Uterus (tissue), 2 donors: ENCODE data around the gene SMARCA5.

Experiments used
- POLR2A ChIP-seq, 2 donors: fragments of 450-650 bp; IDR thresholded peaks; one replicate each; pipeline ENCODE4 v1.6.1; 2016; ENCODE audit warnings: antibody characterized with exemption in 2 of 2, mild to moderate bottlenecking in 1 of 2, moderate library complexity in 1 of 2
- TF ChIP-seq, protein P1 (sequence below), 4 experiments: fragments of 200-600 bp in 2 of 4; fragments of 450-650 bp in 2 of 4; sonication (generic) in 2 of 4; IDR thresholded peaks; one replicate each; pipeline ENCODE4 v1.5.1; 2016 to 2019; ENCODE audit warnings: antibody characterized with exemption in 4 of 4, mild to moderate bottlenecking in 2 of 4, moderate library complexity in 1 of 4

DNA sequence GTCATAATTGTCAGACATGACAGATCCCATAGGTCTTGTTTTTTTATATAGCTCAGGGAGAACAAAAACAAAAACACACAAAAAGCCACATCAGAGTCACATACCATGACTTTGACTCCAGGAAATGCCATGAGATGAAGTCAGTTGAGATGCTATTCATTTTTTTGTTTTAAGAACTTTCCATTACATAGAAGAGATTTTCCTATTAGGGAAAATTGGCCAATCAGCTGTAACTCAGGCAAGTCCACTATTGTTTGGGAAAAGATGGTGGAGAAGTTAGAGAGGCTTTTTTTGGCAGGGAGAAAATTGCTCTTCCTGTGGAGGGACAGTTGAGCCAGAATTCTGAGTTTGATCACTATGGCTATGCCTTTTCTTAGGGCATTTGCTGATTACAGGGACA is 72.6 kb downstream of the SMARCA5 start:
- TF ChIP-seq, protein P1, sequence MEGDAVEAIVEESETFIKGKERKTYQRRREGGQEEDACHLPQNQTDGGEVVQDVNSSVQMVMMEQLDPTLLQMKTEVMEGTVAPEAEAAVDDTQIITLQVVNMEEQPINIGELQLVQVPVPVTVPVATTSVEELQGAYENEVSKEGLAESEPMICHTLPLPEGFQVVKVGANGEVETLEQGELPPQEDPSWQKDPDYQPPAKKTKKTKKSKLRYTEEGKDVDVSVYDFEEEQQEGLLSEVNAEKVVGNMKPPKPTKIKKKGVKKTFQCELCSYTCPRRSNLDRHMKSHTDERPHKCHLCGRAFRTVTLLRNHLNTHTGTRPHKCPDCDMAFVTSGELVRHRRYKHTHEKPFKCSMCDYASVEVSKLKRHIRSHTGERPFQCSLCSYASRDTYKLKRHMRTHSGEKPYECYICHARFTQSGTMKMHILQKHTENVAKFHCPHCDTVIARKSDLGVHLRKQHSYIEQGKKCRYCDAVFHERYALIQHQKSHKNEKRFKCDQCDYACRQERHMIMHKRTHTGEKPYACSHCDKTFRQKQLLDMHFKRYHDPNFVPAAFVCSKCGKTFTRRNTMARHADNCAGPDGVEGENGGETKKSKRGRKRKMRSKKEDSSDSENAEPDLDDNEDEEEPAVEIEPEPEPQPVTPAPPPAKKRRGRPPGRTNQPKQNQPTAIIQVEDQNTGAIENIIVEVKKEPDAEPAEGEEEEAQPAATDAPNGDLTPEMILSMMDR (IDR thresholded peaks at IDR 0.05): no peak
- TF ChIP-seq POLR2A (IDR thresholded peaks at IDR 0.05): no peak
